Natural killer cell (primary cell): ENCODE measurements around the gene KY. TPM values are rescaled to one million over a fixed set of nuclear protein-coding genes. Genes with fewer than 3 reads are reported as not detected.

Experiments
- ATAC-seq, 3 donors: fragments of 150-1000 bp in 2 of 3; fragments of 200-7000 bp in 1 of 3; cut with Tn5 transposase; 1 replicate in 1 of 3; 2 replicates in 2 of 3; pipeline ENCODE4 v1.10.0; 2021; ENCODE audit warnings: mild to moderate bottlenecking in 2 of 3, moderate library complexity in 2 of 3
- DNase-seq, 2 donors: peaks; one replicate each; pipeline versions ENCODE4 v3.0.0 to v3.0.0-alpha.2; 2013 to 2021; ENCODE audit warnings: mixed read lengths in 1 of 2
- H3K27ac ChIP-seq: one replicate; pipeline ENCODE4 v1.5.1; 2013; ENCODE audit warnings: mild to moderate bottlenecking, low read length
- H3K27me3 ChIP-seq: one replicate; pipeline ENCODE4 v1.6.1; 2013; ENCODE audit warnings: low read length; ENCODE audit not compliant: control insufficient read depth, insufficient read depth
- H3K36me3 ChIP-seq: one replicate; pipeline ENCODE4 v1.6.1; 2013; ENCODE audit warnings: low read length; ENCODE audit not compliant: control insufficient read depth, insufficient read depth
- H3K4me1 ChIP-seq: one replicate; pipeline ENCODE4 v1.6.1; 2013; ENCODE audit warnings: low read length; ENCODE audit not compliant: control insufficient read depth, insufficient read depth
- H3K4me3 ChIP-seq: one replicate; pipeline ENCODE4 v1.5.1; 2013; ENCODE audit warnings: low read length
- H3K9me3 ChIP-seq: one replicate; pipeline ENCODE4 v1.6.1; 2013; ENCODE audit warnings: low read length; ENCODE audit not compliant: control insufficient read depth, insufficient read depth
- H3K27ac Mint-ChIP-seq, 2 donors: one replicate each; pipeline ENCODE4 v1.8.0; 2022; ENCODE audit warnings: mild to moderate bottlenecking in 2 of 2, mixed read lengths in 2 of 2, moderate library complexity in 1 of 2
- H3K27me3 Mint-ChIP-seq, 2 donors: one replicate each; pipeline ENCODE4 v1.8.0; 2022; ENCODE audit warnings: low read depth in 2 of 2, mixed read lengths in 2 of 2
- H3K36me3 Mint-ChIP-seq: one replicate; pipeline ENCODE4 v1.8.0; 2022; ENCODE audit warnings: mixed read lengths
- H3K4me1 Mint-ChIP-seq, 2 donors: one replicate each; pipeline ENCODE4 v1.8.0; 2022; ENCODE audit warnings: mixed read lengths in 2 of 2
- H3K4me3 Mint-ChIP-seq: one replicate; pipeline ENCODE4 v1.8.0; 2022; ENCODE audit warnings: mild to moderate bottlenecking, moderate library complexity, mixed read lengths
- H3K9me3 Mint-ChIP-seq, 2 donors: one replicate each; pipeline ENCODE4 v1.8.0; 2022; ENCODE audit warnings: mixed read lengths in 2 of 2
- CTCF ChIP-seq: fragments of 200-600 bp; IDR thresholded peaks from one replicate; pipeline ENCODE4 v1.8.0; 2022; ENCODE audit warnings: antibody characterized with exemption
- WGBS: methylation state at CpG from one replicate; pipeline ENCODE4 v1.1.7; 2013; ENCODE audit warnings: missing lambda C conversion rate; ENCODE audit not compliant: insufficient coverage; 5-methylcytosine and 5-hydroxymethylcytosine counted together
- intact Hi-C: fragments of 100-400 bp; cut with micrococcal nuclease; formaldehyde crosslinking; loops from one replicate; pipeline ENCODE4 v1.14.2; 2022
- total RNA-seq, 4 donors: library from RNA; stranded (reverse); fragments of 120-200 nt in 1 of 4; gene quantifications; one replicate each; pipeline versions ENCODE4 v1.2.3 to v1.2.4, GENCODE V29; 2013 to 2022

The KY gene
- total RNA-seq, 3 donors from 2014 or later (not counting 1 experiment from before 2014, with no cell fraction given) = 0.15 TPM; not detected in 2

GRCh38 chr3:134613006-134613520 lies 37.8 kb downstream of the KY start:
- H3K9me3 Mint-ChIP-seq = no peaks in the 10 kb centered on the region
- no peak overlapping the region for H3K27ac Mint-ChIP-seq
- intact Hi-C loops = no loop called here
- Histone ChIP-seq H3K27me3 (no peaks in the 10 kb centered on the region), H3K27ac (no peak overlapping the region), H3K36me3 (no peaks in the 10 kb centered on the region), H3K9me3 (no peaks in the 10 kb centered on the region), H3K4me3 (no peak overlapping the region), H3K4me1 (no peaks in the 10 kb centered on the region)
- ATAC-seq = no peak
- no peaks in the 10 kb centered on the region for H3K4me1 Mint-ChIP-seq
- no peak overlapping the region for H3K4me3 Mint-ChIP-seq
- DNase-seq = no peak
- H3K36me3 Mint-ChIP-seq = no peaks in the 10 kb centered on the region
- 77% methylated on average over 6 of the region's 6 CpGs for WGBS
- no peaks in the 10 kb centered on the region for H3K27me3 Mint-ChIP-seq
- no peak for TF ChIP-seq CTCF

GRCh38 chr3:134611516-134611915 lies 39.3 kb downstream of the KY start:
- no peaks in the 10 kb centered on the region for H3K27me3 ChIP-seq
- H3K4me1 Mint-ChIP-seq = peaks cover 0 to 1% of the 10 kb centered on the region in 2 donors
- H3K36me3 Mint-ChIP-seq = no peaks in the 10 kb centered on the region
- 91% methylated on average over 2 of the region's 2 CpGs for WGBS
- no peak for ATAC-seq
- no peak for DNase-seq
- no peak overlapping the region for H3K27ac ChIP-seq
- no peak overlapping the region for H3K4me3 Mint-ChIP-seq
- no peak overlapping the region for H3K4me3 ChIP-seq
- H3K9me3 Mint-ChIP-seq = no peaks in the 10 kb centered on the region
- TF ChIP-seq CTCF = no peak
- no peaks in the 10 kb centered on the region for H3K36me3 ChIP-seq
- peaks cover 3% of the 10 kb centered on the region for H3K4me1 ChIP-seq
- intact Hi-C loops = no loop called here
- H3K27ac Mint-ChIP-seq = no peak overlapping the region
- H3K27me3 Mint-ChIP-seq = no peaks in the 10 kb centered on the region
- no peaks in the 10 kb centered on the region for H3K9me3 ChIP-seq

- no peak overlapping the region for H3K27ac Mint-ChIP-seq
- Histone ChIP-seq H3K9me3 (no peaks in the 10 kb centered on the region), H3K27ac (no peak overlapping the region), H3K36me3 (no peaks in the 10 kb centered on the region), H3K4me1 (peaks cover 10% of the 10 kb centered on the region), H3K4me3 (no peak overlapping the region), H3K27me3 (no peaks in the 10 kb centered on the region)
- 75% methylated on average over 10 of the region's 11 CpGs for WGBS
- peaks cover 0 to 3% of the 10 kb centered on the region in 2 donors for H3K27me3 Mint-ChIP-seq
- intact Hi-C loops = no loop called here
- ATAC-seq (no peak), DNase-seq (no peak)
- no peak for TF ChIP-seq CTCF
- H3K4me3 Mint-ChIP-seq = no peak overlapping the region
- H3K4me1 Mint-ChIP-seq = peaks cover 0 to 9% of the 10 kb centered on the region in 2 donors
- no peaks in the 10 kb centered on the region for H3K9me3 Mint-ChIP-seq
- no peaks in the 10 kb centered on the region for H3K36me3 Mint-ChIP-seq
Measured at GRCh38 chr3:134610432-134611385, 40.1 kb downstream of the KY start.
